Suppressor macrophage treated with lipopolysaccharide for 4 hours (primary cell): ENCODE data around the gene EEF1AKMT4.
A peak's percentile ranks its signal among the peaks of the same experiment; 100 is the strongest.

Source experiments
- DNase-seq: peaks from one replicate; pipeline ENCODE4 v3.0.0-alpha.2; 2020

The EEF1AKMT4 gene

GRCh38 chr3:184236033-184236410, 13.4 kb upstream of the EEF1AKMT4 start:
- no peak for DNase-seq

- DNase-seq, result no peak
Measured at GRCh38 chr3:184236636-184237035, 12.8 kb upstream of the EEF1AKMT4 start.

GRCh38 chr3:184237211-184237610, 12.3 kb upstream of the EEF1AKMT4 start:
- no peak for DNase-seq

GRCh38 chr3:184237807-184238206, 11.7 kb upstream of the EEF1AKMT4 start:
- DNase-seq, result no peak

DNA sequence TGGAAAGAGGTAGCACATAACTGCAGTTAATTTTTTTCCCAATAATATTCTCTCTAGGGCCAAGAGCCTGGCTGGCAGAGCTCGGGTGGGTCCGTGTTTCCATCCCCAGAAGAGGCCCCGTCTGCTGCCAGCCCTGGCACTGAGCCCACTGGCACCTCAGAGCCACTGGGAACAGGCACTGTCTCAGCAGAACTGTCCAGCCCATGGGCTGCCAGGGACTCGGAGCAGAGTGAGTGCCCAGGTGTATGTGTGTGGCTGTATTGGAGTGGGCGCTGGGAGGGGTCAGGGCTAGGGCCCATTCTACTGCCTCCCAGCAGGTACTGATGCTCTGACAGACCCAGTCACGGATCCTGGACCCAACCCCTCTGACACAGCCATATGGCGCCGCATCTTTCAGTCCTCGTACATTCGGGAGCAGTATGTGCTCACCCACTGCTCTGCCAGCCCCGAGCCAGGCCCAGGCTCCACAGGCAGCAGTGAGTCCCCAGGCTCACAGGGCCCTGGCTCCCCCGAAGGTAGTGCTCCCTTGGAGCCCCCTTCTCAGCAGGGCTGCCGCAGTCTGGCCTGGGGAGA, 11.1 kb upstream of the EEF1AKMT4 start:
- DNase-seq, result no peak

DNA sequence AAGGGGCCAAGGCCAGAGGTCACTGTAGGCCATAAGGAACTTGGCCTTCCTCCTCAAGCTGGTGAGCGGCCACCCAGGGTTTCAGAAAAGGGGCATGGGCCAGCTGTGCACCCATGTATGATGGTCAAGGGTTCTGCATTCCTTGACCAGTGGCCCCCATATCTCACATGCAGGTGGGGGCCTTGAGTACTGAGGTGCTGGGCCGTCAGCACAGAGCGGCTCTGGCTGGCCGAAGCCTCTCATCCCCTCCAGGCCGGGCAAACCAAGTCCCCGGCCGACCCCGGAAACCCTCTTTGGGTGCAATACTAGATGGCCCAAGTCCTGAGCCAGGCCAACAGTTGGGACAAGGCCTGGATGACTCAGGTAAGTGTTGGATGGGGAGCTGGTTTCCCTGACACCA, 10.3 kb upstream of the EEF1AKMT4 start:
- no peak for DNase-seq

DNA sequence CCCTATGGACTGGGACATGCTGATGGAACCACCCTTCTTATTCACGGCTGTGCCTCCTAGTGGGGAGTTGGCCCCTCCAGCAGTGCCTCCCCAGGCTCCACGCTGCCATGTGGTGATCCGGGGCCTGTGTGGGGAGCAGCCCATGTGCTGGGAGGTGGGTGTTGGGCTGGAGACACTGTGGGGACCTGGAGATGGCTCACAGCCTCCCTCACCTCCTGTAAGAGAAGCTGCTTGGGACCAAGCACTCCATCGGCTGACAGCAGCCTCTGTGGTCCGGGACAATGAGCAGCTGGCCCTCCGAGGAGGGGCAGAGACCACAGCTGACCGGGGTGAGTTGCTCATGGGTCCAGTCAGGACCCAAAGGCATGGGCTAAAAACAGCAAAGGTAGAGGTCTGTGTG, 9.8 kb upstream of the EEF1AKMT4 start:
- DNase-seq, result no peak

DNA sequence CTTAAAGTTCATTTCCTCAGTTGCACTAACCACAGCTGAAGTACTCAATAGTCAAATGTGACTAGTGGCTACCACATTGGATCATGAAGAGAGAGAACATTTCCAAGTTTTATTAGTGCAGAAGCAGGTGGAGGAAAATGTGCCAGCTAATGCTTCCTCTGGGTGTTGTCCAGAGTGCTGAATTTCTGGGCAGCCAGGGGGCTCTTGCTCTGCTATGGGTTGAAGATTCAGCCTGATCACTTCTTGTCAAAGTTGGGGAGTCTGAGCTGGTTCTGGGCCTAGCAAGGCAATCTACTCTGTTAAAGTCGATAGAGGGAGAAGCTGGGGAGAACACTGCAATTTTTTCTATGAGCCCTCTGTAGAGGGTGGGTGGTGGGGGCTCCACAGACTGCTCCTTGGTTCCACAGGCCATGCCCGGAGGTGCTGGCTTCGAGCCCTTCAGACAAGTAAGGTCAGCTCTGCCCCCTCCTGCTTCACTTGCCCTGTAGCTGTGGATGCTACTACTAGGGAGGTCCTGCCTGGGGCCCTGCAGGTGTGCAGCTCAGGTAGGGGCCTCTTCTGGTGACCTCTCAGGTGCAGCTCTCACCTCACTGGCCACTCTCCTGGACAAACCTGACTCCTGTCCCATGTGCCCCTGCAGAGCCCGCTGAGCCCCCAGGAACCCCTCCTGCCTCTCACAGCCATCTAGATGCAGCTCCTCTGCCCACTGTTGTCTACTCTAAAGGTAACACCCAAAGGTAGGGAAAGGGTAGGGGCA, 8.9 kb upstream of the EEF1AKMT4 start:
- DNase-seq, result no peak

DNA sequence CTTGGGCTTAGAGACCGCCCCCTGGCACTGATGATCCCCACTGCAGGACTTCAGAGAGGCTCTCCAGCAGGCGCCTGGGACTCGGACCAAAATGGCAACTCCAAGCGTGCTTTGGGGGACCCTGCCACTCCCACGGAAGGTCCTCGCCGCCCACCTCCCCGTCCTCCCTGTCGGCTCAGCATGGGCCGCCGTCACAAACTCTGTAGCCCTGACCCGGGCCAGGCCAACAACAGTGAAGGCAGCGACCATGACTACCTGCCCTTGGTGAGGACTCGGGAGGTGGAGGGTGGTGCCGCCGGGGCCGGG, 8.4 kb upstream of the EEF1AKMT4 start:
- no peak for DNase-seq

- no peak for DNase-seq
Measured at GRCh38 chr3:184241447-184242296, 7.8 kb upstream of the EEF1AKMT4 start.

GRCh38 chr3:184242297-184242685, 7.2 kb upstream of the EEF1AKMT4 start:
- DNase-seq, result no peak

- DNase-seq, result peak; percentile 94
Measured at GRCh38 chr3:184248454-184249411, 739 bp upstream of the EEF1AKMT4 start, which contains the start of gene ALG3. ALG3 (minus strand) TSS chr3:184248962; CDS start chr3:184248940, 22 bp downstream.

GRCh38 chr3:184250167-184250828, 826 bp downstream of the EEF1AKMT4 start:
- peak; percentile 96 for DNase-seq

DNA sequence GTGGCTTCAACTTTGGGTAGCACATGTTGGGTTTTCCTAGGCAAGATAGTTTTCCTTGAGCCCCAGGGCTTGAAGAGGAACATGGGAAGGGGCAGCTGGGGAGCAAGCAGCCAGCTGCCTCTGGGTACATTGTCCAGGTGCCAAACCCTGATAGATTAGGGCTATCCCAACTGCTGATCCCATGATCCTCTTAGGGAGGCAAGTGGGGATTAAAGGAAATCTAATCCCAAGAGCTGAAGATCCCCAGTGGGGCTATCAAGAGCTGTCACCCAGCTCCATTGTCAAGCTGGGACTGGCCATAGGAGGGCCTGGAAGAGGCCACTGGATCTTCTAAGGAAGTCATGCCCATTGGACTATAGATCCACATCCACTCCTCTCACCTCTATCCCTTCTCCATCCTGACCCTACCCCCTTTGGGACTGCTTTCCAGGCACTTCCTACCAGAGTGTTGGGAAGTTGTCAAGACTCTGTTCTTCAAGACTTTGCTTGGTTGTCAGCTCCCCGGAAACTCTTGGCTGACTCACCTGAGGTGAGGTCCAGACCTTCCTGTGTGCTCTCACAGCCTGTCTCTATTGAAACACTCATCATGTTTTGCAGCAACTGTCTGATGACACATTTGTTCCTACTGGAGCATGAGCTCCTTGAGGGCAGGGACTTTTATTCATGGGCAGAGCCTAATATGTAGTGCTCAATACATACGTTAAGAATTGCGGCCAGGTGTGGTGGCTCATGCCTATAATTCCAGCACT, 6.0 kb downstream of the EEF1AKMT4 start:
- DNase-seq, result no peak

- no peak for DNase-seq
Measured at GRCh38 chr3:184257083-184257915, 7.8 kb downstream of the EEF1AKMT4 start.

GRCh38 chr3:184258926-184259325, 9.5 kb downstream of the EEF1AKMT4 start:
- DNase-seq, result no peak

DNA sequence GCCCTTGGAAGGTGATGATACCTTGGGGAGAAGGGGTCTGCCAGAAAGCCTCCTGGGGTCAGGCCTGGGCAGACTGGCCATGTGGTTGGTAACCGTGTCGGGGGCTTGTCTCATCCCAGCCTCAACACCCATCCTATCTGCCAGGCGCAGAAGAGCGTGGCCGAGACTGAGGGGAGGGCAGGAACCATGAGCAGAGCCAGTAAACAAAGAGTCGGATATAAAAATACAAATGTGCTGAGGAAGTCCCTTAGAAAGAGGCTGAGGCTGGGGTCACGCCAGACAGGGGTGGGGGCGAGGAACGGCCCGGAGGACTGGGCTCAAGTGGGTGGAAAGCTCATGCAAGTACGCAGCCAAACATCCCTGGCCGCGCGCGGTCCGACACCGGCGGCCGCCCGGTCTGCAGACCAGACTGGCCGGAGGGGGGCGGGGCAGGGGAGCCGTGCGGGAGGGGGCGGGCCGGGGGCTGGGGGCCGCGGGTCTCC, 10.0 kb downstream of the EEF1AKMT4 start:
- DNase-seq, result no peak

GRCh38 chr3:184259878-184260723, 10.6 kb downstream of the EEF1AKMT4 start:
- peak; percentile 37 for DNase-seq

GRCh38 chr3:184260724-184261269, 11.3 kb downstream of the EEF1AKMT4 start:
- DNase-seq, result no peak
